ENCODE measurements around the gene NRDE2. TPM values are rescaled to one million over a fixed set of nuclear protein-coding genes. Genes with fewer than 3 reads are reported as not detected.

NRDE2 gene
- total RNA-seq, 2 experiments from 2014 or later, result 12.3 to 16.6 TPM

DNA sequence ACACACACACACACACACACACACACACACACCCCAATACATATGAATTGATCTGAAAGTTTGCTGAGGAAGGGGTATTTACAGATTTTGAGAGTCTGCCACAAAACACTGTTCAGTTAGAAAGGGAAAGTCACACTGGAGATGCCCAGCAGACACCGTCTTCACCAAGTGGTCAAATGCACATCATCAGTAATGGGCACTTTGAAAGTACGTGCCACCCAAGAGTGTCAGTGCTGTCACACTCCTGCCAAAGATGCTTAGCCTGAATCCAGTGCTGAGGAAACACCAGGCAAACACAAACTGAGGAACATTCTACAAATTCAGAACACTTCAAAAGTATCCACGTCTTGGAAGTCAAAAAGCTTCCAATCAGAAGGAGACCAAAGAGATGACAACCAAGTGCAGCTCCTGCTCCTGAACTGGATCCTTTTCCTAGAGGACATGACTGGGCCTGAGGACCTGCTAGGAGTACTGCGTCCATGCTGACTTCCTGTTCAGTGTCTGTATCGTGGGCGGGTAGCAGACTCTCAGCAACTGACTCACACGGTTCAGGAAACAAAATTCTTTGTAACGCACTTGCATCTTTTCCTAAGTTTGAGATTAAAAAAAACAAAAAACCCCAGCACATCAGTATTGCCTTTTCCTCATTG, 56.8 kb downstream of the NRDE2 start:
- no peaks in the 10 kb centered on the region for H4K20me1 ChIP-seq (ENCODE audit: insufficient read depth, low read length)
- BruUV-seq (replicated peaks), result no TSS peak
- no peak overlapping the region for H3K4me3 ChIP-seq (ENCODE audit: low read depth, low read length, poor library complexity, severe bottlenecking)
- TF ChIP-seq EZH2phosphoT487 (IDR thresholded peaks at IDR 0.05; ENCODE audit: borderline replicate concordance, low read depth, low read length), result no peak
- no peak for TF ChIP-seq CTCF (conservative IDR thresholded peaks at IDR 0.05; ENCODE audit: low read length)
- peaks cover 65% of the 10 kb centered on the region for H3K36me3 ChIP-seq (ENCODE audit: insufficient read depth, low read length)
- H2AFZ ChIP-seq (ENCODE audit: low read length), result no peak overlapping the region
- no peaks in the 10 kb centered on the region for H3K4me1 ChIP-seq (ENCODE audit: insufficient read depth, low read length, poor library complexity, severe bottlenecking)
- no peak overlapping the region for H3K27ac ChIP-seq (ENCODE audit: low read depth, low read length, poor library complexity, severe bottlenecking)
- H3K79me2 ChIP-seq (ENCODE audit: insufficient read depth, low read depth, low read length), result no peaks in the 10 kb centered on the region
- H3K4me2 ChIP-seq (ENCODE audit: low read length), result no peak overlapping the region
- no peaks in the 10 kb centered on the region for H3K9me3 ChIP-seq (ENCODE audit: low read length)
- ChIA-PET POLR2A (no interaction called here), CTCF (ENCODE audit: unreplicated experiment) (no interaction called here)
- no peaks in the 10 kb centered on the region for H3K9me2 ChIP-seq (ENCODE audit: insufficient read depth, low read length)
- no peak for DNase-seq (ENCODE audit: low spot score)
- intact Hi-C loops (cut with micrococcal nuclease; ENCODE audit: unreplicated experiment), result no loop called here

DNA sequence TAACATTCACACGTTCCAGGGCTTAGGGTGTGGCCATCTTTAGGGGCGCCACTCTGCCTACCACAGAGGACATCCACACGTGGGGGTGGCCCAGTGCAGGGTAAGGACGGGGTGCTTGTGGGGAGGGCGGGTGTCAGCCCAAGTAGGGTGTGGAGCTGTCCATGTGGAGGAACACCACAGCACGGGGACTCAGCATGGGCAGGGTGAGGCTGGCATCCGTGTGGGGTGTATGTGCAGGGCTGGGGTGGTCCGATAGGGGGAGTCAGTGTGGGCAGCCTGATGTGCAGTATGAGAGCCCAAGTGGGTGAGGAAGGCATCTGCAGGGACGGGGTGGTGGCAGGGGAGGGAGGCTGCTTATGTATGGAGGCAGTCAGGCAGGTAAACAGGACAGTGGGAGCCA, 57.7 kb downstream of the NRDE2 start:
- ChIA-PET POLR2A (no interaction called here), CTCF (ENCODE audit: unreplicated experiment) (no interaction called here)
- H3K9me3 ChIP-seq (ENCODE audit: low read length), result no peaks in the 10 kb centered on the region
- H3K4me1 ChIP-seq (ENCODE audit: insufficient read depth, low read length, poor library complexity, severe bottlenecking), result no peaks in the 10 kb centered on the region
- TF ChIP-seq EZH2phosphoT487 (IDR thresholded peaks at IDR 0.05; ENCODE audit: borderline replicate concordance, low read depth, low read length) (no peak), CTCF (conservative IDR thresholded peaks at IDR 0.05; ENCODE audit: low read length) (peak; percentile 35; the same call in 1 of the 2 replicates)
- no peaks in the 10 kb centered on the region for H3K79me2 ChIP-seq (ENCODE audit: insufficient read depth, low read depth, low read length)
- no TSS peak for BruUV-seq (replicated peaks)
- intact Hi-C loops (cut with micrococcal nuclease; ENCODE audit: unreplicated experiment), result no loop called here
- H2AFZ ChIP-seq (ENCODE audit: low read length), result no peak overlapping the region
- no peaks in the 10 kb centered on the region for H3K9me2 ChIP-seq (ENCODE audit: insufficient read depth, low read length)
- H3K4me2 ChIP-seq (ENCODE audit: low read length), result no peak overlapping the region
- H3K36me3 ChIP-seq (ENCODE audit: insufficient read depth, low read length), result peaks cover 72% of the 10 kb centered on the region
- no peak overlapping the region for H3K4me3 ChIP-seq (ENCODE audit: low read depth, low read length, poor library complexity, severe bottlenecking)
- no peak overlapping the region for H3K27ac ChIP-seq (ENCODE audit: low read depth, low read length, poor library complexity, severe bottlenecking)
- DNase-seq (ENCODE audit: low spot score), result no peak
- H4K20me1 ChIP-seq (ENCODE audit: insufficient read depth, low read length), result no peaks in the 10 kb centered on the region

GRCh38 chr14:90273532-90273931, 58.2 kb downstream of the NRDE2 start:
- Histone ChIP-seq H3K9me3 (ENCODE audit: low read length) (no peaks in the 10 kb centered on the region), H3K36me3 (ENCODE audit: insufficient read depth, low read length) (peaks cover 72% of the 10 kb centered on the region), H4K20me1 (ENCODE audit: insufficient read depth, low read length) (no peaks in the 10 kb centered on the region), H3K27ac (ENCODE audit: low read depth, low read length, poor library complexity, severe bottlenecking) (no peak overlapping the region), H3K9me2 (ENCODE audit: insufficient read depth, low read length) (no peaks in the 10 kb centered on the region), H3K79me2 (ENCODE audit: insufficient read depth, low read depth, low read length) (no peaks in the 10 kb centered on the region), H3K4me3 (ENCODE audit: low read depth, low read length, poor library complexity, severe bottlenecking) (no peak overlapping the region), H2AFZ (ENCODE audit: low read length) (no peak overlapping the region), H3K4me2 (ENCODE audit: low read length) (no peak overlapping the region), H3K4me1 (ENCODE audit: insufficient read depth, low read length, poor library complexity, severe bottlenecking) (no peaks in the 10 kb centered on the region)
- no peak for TF ChIP-seq CTCF (conservative IDR thresholded peaks at IDR 0.05; ENCODE audit: low read length)
- intact Hi-C loops (cut with micrococcal nuclease; ENCODE audit: unreplicated experiment), result no loop called here
- ChIA-PET CTCF (ENCODE audit: unreplicated experiment) (no interaction called here), POLR2A (no interaction called here)
- no TSS peak for BruUV-seq (replicated peaks)
- no peak for DNase-seq (ENCODE audit: low spot score)
